GM19468 (cell line): ENCODE measurements around the gene NLK.
"Not testable (repeated sequence)": the region's sequence is repeated elsewhere in the genome, so short reads cannot be mapped to it uniquely, and the experiment has no call there.

Experiments used
- ATAC-seq: cut with Tn5 transposase; IDR thresholded peaks from one replicate; pipeline ENCODE4 v1.9.1; 2021; ENCODE audit warnings: mild to moderate bottlenecking, moderate library complexity, moderate number of reproducible peaks; ENCODE audit not compliant: unreplicated experiment; ENCODE audit errors: extremely low read depth

The NLK gene

DNA sequence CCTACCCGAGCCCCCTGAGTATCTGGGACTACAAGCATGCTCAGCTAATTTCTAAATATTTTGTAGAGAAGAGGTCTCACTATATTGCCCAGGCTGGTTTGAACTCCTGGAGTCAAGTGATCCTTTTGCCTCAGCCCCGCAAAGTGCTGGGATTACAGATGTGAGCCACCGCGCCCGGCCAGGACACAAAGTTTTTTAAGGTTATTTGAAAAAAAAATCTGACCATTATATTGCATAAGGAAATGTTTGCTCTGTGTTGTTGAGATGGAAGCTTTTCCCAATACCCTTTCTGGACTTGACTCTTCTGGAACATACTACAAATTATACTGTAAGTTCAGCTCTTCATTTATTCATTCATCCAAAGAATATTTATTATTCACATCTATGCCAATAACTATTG, 143.2 kb downstream of the NLK start:
- ATAC-seq, result no peak

- ATAC-seq, result not testable (repeated sequence)
Measured at GRCh38 chr17:28186472-28186871, 144.0 kb downstream of the NLK start.

DNA sequence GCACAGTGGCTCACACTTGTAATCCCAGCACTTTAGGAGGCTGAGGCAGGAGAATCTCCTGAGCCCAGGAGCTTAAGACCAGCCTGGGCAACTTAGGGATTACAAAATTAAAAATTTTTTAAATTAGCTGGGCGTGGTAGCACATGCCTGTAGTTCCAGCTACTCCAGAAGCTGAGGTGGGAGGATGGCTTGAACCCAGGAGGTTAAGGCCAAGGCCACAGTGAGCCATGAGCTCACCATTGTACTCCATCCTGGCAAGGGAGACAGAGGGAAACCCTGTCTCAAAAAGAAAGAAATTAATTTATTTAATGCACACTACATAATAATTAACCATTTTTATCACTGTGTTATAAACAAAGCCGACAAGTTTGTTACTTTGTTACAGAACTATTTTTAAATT, 145.5 kb downstream of the NLK start:
- ATAC-seq, result no peak

DNA sequence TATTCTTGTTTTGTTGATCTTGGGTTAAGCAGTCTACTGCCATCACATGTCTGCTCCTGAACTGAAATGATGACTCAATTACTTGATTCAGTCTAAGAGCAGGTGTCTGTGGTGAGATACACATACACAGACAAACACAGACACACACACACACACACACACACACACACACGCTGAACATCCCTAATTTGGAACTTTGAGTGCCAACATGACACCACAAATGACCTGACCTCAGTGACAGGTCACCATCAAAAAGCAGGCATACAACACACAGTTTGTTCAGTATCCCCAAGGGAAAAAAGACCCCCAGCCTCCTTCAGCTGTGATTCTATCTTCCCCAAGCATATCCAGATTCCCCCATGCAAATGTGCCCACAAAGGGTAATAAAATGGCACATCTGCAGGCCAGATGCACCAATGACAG, 146.4 kb downstream of the NLK start:
- ATAC-seq, result no peak

DNA sequence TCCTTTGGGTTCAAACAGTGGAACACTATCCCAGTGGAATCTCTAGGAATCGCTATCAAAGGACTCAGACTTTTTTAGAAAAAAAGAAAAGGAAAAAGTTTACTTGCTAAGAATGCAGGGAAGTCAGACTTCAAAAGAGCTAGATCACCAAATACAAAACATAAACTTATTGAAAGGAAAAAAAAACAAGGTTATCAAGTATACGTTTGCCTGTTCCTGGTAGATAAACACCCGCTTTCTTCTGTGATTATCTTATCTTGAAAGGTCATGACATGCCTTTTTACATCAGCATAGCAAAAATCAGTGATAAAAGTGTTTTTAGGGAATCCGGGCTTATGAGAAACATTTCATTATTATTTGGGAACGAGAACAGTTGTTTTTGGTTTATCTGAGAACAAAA, 147.2 kb downstream of the NLK start:
- no peak for ATAC-seq

GRCh38 chr17:28191018-28191417, 148.5 kb downstream of the NLK start:
- ATAC-seq, result no peak

DNA sequence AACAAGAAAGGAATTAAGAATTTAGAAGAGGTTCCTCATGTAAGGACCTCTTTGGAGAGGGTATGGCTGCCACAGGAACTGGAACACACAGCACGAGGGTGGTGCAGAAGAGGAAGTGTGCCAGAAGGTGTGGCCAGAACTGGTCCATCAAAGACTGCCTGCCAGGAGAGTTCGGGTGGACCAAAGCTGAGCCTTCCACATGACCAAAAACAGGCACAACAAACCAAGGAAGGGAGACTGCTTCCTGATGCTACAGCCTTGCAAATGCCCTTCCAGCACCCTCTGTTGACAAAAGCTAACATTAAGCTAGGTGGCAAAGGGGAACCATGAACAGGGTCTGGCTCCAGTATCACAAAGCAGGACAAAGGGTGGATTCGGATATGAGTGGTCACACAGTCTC, 150.8 kb downstream of the NLK start:
- ATAC-seq, result no peak

GRCh38 chr17:28194382-28194781, 151.9 kb downstream of the NLK start:
- ATAC-seq, result no peak

- no peak for ATAC-seq
Measured at GRCh38 chr17:28196636-28197035, 154.2 kb downstream of the NLK start.

DNA sequence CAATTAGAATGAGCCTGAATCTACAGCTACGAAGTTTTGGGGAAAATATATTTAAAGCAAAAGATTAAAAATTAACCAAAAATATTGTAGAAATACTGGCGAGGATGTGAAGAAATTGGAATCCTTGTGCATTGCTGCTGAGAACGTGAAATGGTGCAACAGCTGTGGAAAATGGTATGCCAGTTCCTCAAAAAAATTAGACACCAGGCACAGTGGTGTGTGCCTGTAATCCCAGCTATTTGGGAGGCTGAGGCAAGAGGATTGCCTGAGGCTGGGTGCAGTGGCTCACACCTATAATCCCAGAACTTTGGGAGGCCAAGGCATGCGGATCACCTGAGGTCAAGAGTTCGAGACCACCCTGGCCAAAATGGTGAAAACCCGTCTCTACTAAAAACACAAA, 156.6 kb downstream of the NLK start:
- no peak for ATAC-seq

DNA sequence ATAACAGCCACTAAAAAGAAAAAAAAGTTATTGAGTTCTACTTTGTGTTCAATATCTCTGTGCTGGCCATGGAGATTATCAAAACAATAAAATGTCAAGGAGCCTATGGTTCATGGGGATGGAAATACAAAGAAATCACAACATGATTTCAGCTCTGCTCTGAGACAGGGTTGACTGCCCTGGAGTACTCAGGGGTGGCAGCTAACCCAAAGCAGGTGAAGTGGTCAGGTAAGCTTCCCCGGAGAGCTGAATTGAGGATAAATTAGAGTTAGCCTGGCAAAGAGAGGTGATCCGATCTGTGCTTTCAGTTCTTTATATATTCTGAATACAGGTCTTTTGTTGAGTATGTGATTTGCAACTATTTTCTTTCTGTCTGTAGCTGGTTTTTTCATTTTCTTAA, 157.3 kb downstream of the NLK start:
- ATAC-seq, result no peak

GRCh38 chr17:28201315-28201714, 158.8 kb downstream of the NLK start:
- ATAC-seq, result no peak

- no peak for ATAC-seq
Measured at GRCh38 chr17:28204244-28204643, 161.8 kb downstream of the NLK start.

DNA sequence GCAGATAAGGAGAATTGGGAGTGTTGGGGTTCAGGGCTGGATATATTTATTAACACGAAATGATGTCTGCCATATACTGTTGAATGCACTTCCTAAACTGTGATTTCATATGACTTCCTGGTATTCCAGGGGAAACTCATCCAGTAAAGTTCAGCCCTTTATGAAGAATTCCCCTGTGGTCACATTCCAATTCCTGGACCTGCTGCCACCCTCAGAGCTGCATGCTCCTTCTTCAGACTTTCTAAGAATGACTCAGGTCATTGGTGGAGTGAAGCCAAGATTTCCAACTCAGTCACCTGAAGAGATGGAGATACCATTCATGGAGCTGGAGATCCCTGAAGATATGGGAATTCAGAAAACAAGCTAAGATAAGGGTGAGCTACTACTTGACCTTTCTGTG, 162.3 kb downstream of the NLK start:
- no peak for ATAC-seq

- no peak for ATAC-seq
Measured at GRCh38 chr17:28206292-28206691, 163.8 kb downstream of the NLK start.

DNA sequence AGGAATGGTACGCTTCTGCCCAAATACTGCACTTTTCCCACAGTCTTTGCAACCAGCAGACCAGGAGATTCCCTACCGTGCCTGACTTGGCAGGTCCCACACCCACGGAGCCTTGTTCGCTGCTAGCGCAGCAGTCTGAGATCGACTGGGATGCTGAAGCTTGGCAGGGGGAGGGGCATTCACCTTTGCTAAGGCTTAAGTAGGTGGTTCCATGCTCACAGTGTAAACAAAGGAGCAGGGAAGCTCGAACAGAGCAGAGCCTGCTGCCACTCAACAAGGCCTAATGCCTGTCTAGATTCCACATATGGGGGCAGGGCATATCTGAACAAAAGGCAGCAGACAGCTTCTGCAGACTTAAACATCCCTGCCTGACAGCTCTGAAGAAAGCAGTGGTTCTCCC, 169.3 kb downstream of the NLK start:
- no peak for ATAC-seq

DNA sequence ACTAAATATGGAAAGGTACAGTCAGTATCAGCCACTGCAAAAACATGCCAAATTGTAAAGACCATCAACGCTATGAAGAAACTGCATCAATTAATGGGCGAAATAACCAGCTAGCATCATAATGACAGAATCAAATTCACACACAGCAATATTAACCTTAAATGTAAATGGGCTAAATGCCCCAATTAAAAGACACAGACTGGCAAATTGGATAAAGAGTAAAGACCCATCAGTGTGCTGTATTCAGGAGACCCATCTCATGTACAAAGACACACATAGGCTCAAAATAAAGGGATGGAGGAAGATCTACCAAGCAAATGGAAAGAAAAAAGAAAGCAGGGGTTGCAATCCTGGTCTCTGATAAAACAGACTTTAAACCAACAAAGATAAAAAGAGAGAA, 171.1 kb downstream of the NLK start:
- not testable (repeated sequence) for ATAC-seq

GRCh38 chr17:28216052-28216451, 173.6 kb downstream of the NLK start:
- ATAC-seq, result no peak

- no peak for ATAC-seq
Measured at GRCh38 chr17:28216528-28216927, 174.1 kb downstream of the NLK start.

GRCh38 chr17:28219771-28220170, 177.3 kb downstream of the NLK start:
- ATAC-seq, result no peak

DNA sequence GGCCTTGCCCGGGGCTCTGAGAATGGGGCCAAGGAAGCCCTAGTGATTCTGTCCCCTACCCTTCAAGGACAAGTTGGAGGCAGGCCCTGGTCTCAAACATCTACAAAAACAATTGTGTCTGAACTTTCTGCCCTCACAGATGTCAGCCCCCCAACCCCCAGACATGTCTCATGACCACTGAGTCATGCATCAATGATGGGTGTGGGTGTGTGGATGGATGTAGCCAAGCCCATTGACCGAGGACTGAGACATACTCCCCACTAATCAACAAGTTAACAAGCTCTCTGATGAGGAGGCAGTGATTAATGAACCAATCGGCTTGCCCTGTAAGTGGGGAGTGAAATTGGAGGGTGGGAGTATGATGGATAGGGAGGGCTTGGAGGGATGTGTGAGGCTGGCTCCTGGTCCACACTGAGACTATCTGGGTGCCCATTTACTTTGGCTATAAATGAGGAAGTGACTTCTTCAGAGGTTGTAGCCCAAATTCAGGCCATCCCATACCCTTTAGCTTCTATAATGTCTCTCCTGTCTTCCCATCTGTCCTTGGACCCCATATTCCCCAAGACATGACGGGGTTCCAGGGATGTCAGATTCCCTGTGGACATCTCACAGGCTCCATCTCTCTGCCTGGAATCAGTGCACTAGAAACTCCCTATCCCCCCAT, 179.4 kb downstream of the NLK start:
- ATAC-seq, result no peak

- no peak for ATAC-seq
Measured at GRCh38 chr17:28225271-28225670, 182.8 kb downstream of the NLK start.

GRCh38 chr17:28225867-28226266, 183.4 kb downstream of the NLK start:
- ATAC-seq, result no peak
